22Rv1 (cell line): ENCODE data around the gene GPC6.

Source experiments
- CTCF ChIP-seq: fragments of 450-650 bp; IDR thresholded peaks from 2 replicates; pipeline ENCODE4 v1.5.1; 2017; ENCODE audit warnings: mild to moderate bottlenecking
- ZFX ChIP-seq: fragments of 450-650 bp; IDR thresholded peaks from 2 replicates; pipeline ENCODE4 v1.6.1; 2017; ENCODE audit warnings: antibody characterized with exemption, borderline replicate concordance

- TF ChIP-seq CTCF = no peak
- no peak for TF ChIP-seq ZFX
Measured at GRCh38 chr13:93338906-93339305, 112.3 kb downstream of the GPC6 start.
